DMS53 treated with DMSO at 0.1 percent for 48 hours (cell line): ENCODE measurements around the gene TBC1D7.

ENCODE experiments used
- DNase-seq: peaks from one replicate; lab custom pipeline; 2025; ENCODE audit not compliant: unreplicated experiment; lab: John Stamatoyannopoulos, UW

The TBC1D7 gene

GRCh38 chr6:13328076-13328874 lies at the start of gene TBC1D7:
Gene TBC1D7, minus strand, starts transcription at chr6:13328537. Its CDS starts 1,639 bp downstream, at chr6:13326898.
- peak; percentile 88 for DNase-seq

- DNase-seq, result no peak
Measured at GRCh38 chr6:13377054-13377758, 48.9 kb upstream of the TBC1D7 start.

GRCh38 chr6:13375360-13375878 lies 47.1 kb upstream of the TBC1D7 start:
- no peak for DNase-seq

- DNase-seq, result no peak
Measured at GRCh38 chr6:13373919-13374318, 45.6 kb upstream of the TBC1D7 start.

- no peak for DNase-seq
Measured at GRCh38 chr6:13373488-13373886, 45.1 kb upstream of the TBC1D7 start.

GRCh38 chr6:13372688-13373487 lies 44.6 kb upstream of the TBC1D7 start:
- DNase-seq, result no peak

GRCh38 chr6:13372076-13372475 lies 43.7 kb upstream of the TBC1D7 start:
- DNase-seq, result no peak

- no peak for DNase-seq
Measured at GRCh38 chr6:13371421-13372072, 43.2 kb upstream of the TBC1D7 start.

GRCh38 chr6:13370623-13371022 lies 42.3 kb upstream of the TBC1D7 start:
- DNase-seq, result no peak

- no peak for DNase-seq
Measured at GRCh38 chr6:13369591-13369990, 41.3 kb upstream of the TBC1D7 start.

- no peak for DNase-seq
Measured at GRCh38 chr6:13368731-13369115, 40.4 kb upstream of the TBC1D7 start.

GRCh38 chr6:13368079-13368730 lies 39.9 kb upstream of the TBC1D7 start:
- DNase-seq, result no peak

- DNase-seq, result no peak
Measured at GRCh38 chr6:13367396-13367795, 39.1 kb upstream of the TBC1D7 start.

GRCh38 chr6:13365320-13365719 lies 37.0 kb upstream of the TBC1D7 start:
- no peak for DNase-seq

- no peak for DNase-seq
Measured at GRCh38 chr6:13364842-13365241, 36.5 kb upstream of the TBC1D7 start.

- DNase-seq, result no peak
Measured at GRCh38 chr6:13362412-13362811, 34.1 kb upstream of the TBC1D7 start.

- DNase-seq, result no peak
Measured at GRCh38 chr6:13360671-13361540, 32.6 kb upstream of the TBC1D7 start.

GRCh38 chr6:13359287-13359686 lies 30.9 kb upstream of the TBC1D7 start:
- DNase-seq, result no peak

- DNase-seq, result no peak
Measured at GRCh38 chr6:13358511-13358910, 30.2 kb upstream of the TBC1D7 start.
